ENCODE data around the gene MED25. TPM values are rescaled to one million over a fixed set of nuclear protein-coding genes. Genes with fewer than 3 reads are reported as not detected.

MED25 gene
- total and polyA plus RNA-seq, 9 of the 15 experiments (the other 6 are each of a cell fraction or from before 2014, with no cell fraction given), result 4.1 to 93.9 (median 19.3) TPM

GRCh38 chr19:49840321-49840720 lies 22.2 kb downstream of the MED25 start:
- CTCF ChIA-PET (ENCODE audit: low intra/inter-chr PET ratio), result no interaction called here
- FAIRE-seq (no peak), ATAC-seq (no peak), DNase-seq (ENCODE audit: extremely low read depth in 1 of 4, low spot score in 3 of 4) (no peak)
- Histone ChIP-seq H4K20me1 (replicated peaks; ENCODE audit: control insufficient read depth, insufficient read depth, low read length) (no peaks in the 10 kb centered on the region), H2AFZ (ENCODE audit: low read depth, low read length) (no peak overlapping the region), H3K27ac (ENCODE audit: extremely low read depth, low read depth, low read length) (no peak overlapping the region), H3K4me1 (replicated peaks in 1 of 2; ENCODE audit: control insufficient read depth in 2 of 2, insufficient read depth in 2 of 2, low read length in 2 of 2) (peaks cover 0 to 23% of the 10 kb centered on the region in 2 experiments; a peak in 2 of 5 replicates), H3K4me2 (ENCODE audit: insufficient read depth, low read length) (no peak overlapping the region), H3K9me1 (ENCODE audit: control insufficient read depth, insufficient read depth, low read length) (peaks cover 2% of the 10 kb centered on the region), H3K9ac (ENCODE audit: insufficient read depth in 1 of 2, low read depth in 2 of 2, low read length in 2 of 2) (peak overlapping the region in 1 of 2 experiments; percentile 43; a peak in 1 of 4 replicates), H3K4me3 (no peak overlapping the region), H3K9me3 (replicated peaks; ENCODE audit: control insufficient read depth, insufficient read depth, low read depth, low read length) (no peaks in the 10 kb centered on the region), H3K36me3 (ENCODE audit: control insufficient read depth, insufficient read depth, low read length) (peaks cover 56% of the 10 kb centered on the region), H3K79me2 (ENCODE audit: control insufficient read depth, insufficient read depth, low read length) (no peaks in the 10 kb centered on the region), H3K27me3 (ENCODE audit: control insufficient read depth in 2 of 2, insufficient read depth in 2 of 2, low read length in 2 of 2) (no peaks in the 10 kb centered on the region)
- in situ Hi-C loops (cut with MboI), result no loop called here
- no TSS peak for BruUV-seq (replicated peaks)
- WGBS (ENCODE audit: insufficient coverage, low coverage, missing lambda C conversion rate), result 95% methylated on average over 9 of the region's 11 CpGs
- intact Hi-C loops (cut with micrococcal nuclease), result no loop called here
- POLR2A ChIA-PET, result interaction anchor here (2.2 kb wide), 1 partner anchor 10 kb away, joined by 7 read pairs; no protein-coding TSS in a partner anchor
- TF ChIP-seq SAFB (IDR thresholded peaks at IDR 0.05; ENCODE audit: borderline replicate concordance, low read depth, low read length) (no peak), ESRRA (IDR thresholded peaks at IDR 0.05; ENCODE audit: borderline replicate concordance, low read depth) (no peak), ZNF407 (IDR thresholded peaks at IDR 0.05; ENCODE audit: low read depth) (no peak), CBX5 (IDR thresholded peaks at IDR 0.05; ENCODE audit: borderline replicate concordance, low read depth) (no peak), ZNF77 (CRISPR knock-in tag; IDR thresholded peaks at IDR 0.05) (no peak), ZNF75A (CRISPR knock-in tag; IDR thresholded peaks at IDR 0.05) (no peak), NR2F6 (CRISPR knock-in tag; IDR thresholded peaks at IDR 0.05) (no peak), BRF1 (IDR thresholded peaks at IDR 0.05; ENCODE audit: borderline replicate concordance, extremely low read depth, insufficient read length) (no peak), CBFA2T2 (conservative IDR thresholded peaks at IDR 0.05) (no peak), ZFP30 (CRISPR knock-in tag; IDR thresholded peaks at IDR 0.05; ENCODE audit: borderline replicate concordance) (no peak), HNRNPLL (IDR thresholded peaks at IDR 0.05; ENCODE audit: low read depth, low read length, poor library complexity, severe bottlenecking) (no peak), ZNF518B (CRISPR knock-in tag; IDR thresholded peaks at IDR 0.05) (no peak)

Data from K562 (cell line).